NCI-H748 (cell line): ENCODE data around the gene WDR17.

Experiments
- DNase-seq: peaks from one replicate; lab custom pipeline; 2025; ENCODE audit not compliant: unreplicated experiment; lab: John Stamatoyannopoulos, UW

WDR17 gene

DNA sequence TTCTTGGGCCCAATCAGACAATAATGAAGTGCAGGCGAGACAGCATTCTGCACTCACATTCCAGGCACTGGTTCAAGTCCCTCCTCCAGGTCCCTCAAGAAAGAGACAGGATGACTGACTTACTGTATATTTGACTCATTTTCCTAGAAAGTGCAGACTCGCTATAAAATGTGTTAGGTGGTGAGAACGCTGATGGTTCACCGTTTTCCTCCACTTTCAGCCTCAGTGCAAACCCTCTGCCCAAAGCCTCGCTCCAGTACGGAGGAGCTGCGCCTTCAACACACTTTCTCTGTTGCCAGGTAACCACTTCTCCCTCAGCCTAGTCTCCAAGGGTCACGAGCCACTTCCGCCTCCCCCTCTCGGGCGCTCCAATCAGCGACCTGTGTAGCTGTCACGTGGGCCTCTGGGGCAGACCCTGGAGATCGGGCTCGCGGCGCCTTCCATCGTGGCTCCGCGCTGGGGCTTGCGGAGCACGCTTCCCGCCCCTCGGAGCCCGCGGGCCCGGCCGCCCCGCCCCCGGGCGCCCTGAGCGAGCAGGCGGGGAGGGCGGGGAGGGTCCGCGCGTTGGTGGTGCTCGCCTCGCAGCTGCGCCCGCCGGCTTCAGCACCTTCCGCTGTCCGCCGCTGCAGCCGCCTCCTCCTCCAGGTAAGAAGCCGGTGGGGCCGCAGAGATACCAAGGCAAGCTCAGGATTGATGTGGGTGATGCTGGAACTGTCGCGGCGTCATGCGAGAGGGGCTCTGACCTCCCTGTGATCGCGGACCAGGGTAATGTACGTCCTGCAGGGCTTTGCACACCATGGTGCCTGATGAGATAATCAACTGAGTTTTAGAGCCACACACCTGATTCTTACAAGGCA, at the start of gene WDR17:
Gene WDR17 (plus strand): TSS at position 407 of the 857 bp plus-strand sequence. CDS start 45,740 bp downstream, outside the sequence.
- peak; percentile 99 for DNase-seq

DNA sequence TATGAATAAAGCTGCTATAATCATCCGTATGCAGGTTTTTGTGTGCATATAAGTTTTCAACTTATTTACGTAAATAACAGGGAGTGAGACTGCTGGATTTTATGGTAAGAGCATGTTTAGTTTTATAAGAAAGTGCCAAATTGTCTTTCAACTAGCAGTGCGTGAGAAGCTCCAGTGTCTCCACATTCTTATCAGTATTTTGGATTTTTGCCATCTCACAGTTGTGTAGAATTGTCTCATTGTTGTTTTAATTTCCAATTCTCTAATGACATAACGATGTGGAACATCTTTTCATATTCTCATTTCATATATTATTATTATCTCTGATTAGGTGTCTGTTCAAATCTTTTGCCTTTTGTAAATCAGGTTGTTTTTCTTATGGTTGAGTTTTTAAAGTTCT, 49.0 kb upstream of the WDR17 start:
- no peak for DNase-seq

DNA sequence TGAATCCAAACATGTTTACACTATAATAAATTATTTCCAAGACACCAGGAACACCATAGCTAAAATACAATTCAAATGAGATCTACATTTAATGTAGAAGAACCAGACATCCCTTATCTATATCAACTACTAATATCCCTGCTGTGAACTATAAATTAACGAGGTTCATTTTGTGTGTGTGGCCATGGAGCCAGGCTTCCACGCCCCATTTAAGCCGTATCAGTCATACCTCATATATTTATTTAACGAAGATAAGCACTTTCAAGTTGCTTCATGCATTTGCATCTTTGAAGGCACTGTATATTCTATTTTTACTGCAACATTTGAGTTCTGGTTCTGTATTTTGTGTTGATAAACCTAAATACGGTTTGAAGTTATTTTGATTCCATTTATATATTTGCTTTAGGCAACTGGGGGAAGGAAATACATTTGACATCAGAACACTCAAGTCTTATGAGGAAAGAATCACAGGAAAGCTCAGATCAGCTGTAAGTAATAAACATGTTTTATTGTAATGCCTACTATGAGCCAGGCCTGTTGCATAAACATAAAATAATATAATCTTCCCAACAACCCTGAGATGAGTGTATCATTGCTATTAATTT, 45.1 kb upstream of the WDR17 start:
- DNase-seq = no peak

DNA sequence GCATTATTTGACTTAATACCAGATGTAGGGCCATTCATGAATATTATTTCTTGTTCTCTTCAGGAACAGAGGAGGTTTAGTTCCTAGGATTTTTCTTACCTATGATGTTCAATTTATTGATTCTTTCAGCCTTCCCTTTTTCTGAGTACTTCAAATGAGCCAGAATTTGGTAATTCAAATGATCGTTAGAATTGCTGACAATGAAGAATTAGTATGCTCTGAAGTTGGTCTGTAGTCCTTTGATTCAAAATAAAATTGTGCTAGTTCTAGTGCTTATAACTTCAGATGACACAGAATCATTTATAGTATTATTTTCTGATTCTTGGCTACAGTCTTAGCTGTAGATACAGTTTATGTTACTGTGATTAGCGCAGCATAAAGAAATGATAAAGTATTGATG, 35.2 kb upstream of the WDR17 start:
- DNase-seq = no peak

DNA sequence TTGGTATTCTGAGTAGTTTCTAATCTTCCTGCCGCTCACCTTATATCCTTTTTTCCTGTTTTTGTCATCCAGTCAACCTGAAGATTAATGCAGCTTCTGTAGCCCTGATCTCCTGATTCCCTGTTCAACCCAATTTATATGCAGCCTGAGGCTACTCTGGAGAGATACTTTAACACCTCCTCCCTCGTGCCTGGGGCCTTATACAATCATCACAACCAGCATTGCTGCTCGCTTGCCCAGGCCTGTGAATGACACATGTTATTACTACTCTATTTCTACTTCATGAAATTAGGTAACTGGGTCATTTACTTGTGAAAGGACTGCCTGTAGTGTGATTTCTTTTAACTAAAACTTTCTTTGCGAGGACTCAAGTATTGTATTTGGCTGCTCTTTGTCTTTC, 33.7 kb upstream of the WDR17 start:
- DNase-seq = no peak

DNA sequence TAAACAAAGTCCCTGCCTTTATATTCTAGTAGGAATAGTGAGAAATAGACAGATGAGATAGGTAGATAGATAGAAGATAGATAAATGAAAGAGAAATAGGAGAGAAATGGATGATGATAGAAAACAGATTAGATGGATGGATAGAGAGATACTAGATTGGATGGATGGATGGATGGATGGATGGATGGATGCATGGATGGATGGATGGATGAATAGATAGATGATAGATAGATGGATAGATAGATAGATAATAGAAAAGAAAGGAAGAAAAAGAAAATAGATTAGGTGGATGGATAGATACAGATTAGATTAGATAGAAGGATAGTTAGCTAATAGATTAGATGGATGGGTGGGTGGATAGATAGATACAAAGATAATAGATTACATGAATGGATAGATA, 33.2 kb upstream of the WDR17 start:
- DNase-seq = no peak

DNA sequence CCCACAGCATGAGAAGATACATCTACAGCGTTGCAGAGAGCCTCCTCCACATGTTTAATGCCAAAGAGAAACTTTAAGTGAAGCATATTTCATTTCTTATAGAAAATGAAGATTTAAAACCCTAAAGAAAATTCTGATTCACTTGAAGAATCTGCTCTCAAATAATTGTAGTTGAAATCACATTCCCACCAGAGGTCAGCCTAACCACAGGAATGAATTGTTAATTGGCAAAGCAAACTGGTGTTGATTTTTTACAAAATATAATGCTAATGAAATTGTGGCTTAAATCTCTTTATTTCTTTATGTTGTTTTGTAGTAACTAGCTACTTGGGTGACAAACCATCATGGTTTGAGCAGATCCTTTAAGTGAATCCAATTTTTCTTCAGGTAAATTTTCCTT, 31.1 kb upstream of the WDR17 start:
- DNase-seq = peak; percentile 23

DNA sequence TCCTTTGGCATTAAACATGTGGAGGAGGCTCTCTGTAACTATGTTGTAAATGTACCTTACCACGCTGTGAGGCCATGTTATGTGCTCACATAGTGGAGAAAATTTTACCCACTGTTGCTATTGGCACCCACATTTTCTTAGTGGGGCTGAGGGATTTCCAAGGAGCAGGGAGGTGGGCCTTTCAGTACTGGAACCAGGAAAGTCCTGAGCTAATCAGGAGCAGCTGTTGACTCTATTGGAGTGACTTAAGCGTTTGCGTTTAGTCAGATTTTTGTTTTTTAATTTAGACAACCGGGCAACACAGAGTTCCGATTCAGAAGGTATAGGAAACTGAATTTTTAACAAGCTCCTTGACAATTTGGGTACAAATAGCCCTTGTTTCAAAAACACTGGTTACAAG, 30.7 kb upstream of the WDR17 start:
- DNase-seq = no peak

DNA sequence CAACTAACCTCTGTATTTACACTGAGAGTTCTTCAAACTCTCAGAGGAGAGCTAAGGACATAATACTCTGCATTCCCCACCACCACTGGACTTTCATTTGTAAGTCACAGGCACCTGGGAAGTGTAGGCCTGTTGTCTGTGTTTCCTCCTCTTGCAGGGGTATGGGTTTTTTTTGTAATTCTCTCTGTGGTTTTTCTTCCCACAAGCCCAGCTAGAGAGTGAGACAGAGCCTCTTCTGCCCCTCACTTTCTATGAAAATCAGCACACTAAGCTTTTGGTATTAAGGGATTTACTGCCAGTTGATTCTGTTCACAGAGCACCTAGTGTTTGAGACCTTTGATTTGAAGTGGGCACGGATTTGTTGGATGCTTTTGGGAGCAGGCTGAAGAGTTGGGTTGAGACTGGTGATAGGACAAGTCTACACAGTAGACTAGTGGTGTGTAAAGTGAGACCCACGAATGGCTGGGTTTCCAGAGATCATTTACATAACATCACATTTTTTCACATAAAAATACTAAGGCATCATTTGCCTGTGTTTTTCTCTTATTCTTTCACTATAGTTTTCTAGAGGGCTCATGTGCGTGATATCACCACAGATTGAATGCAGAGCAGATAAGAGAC, 28.9 kb upstream of the WDR17 start:
- DNase-seq = no peak

DNA sequence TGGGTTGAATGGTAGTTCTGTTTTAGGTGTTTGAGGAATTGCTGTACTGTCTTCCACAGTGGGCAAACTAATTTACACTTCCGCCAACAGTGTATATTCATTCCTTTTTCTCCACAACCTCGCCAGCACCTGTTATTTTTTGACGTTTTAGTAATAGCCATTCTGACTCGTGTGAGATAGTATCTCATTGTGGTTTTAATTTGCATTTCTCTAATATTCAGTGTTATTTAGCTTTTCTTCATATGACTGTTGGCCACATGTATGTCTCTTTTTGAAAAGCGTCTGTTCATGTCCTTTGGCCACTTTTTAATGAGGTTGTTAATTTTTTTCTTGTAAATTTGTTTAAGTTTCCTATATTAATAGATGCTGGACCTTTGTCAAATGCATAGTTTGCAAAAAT, 26.9 kb upstream of the WDR17 start:
- no peak for DNase-seq

DNA sequence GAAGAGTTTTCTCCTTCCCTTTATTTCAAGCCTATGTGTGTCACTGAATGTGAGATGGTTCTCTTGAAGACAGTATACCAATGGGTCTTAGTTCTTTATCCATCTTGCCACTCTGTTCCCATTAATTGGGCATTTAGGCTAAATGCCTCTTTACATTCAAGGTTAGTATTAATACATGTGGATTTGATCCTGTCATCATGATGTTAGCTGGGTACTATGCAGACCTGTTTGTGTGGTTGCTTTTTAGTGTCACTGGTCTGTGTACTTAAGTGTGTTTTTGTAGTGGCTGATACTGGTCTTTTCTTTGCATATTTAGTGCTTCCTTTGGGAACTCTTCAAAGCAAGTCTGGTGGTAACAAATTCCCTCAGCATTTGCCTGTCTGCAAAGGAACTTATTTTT, 23.4 kb upstream of the WDR17 start:
- no peak for DNase-seq

DNA sequence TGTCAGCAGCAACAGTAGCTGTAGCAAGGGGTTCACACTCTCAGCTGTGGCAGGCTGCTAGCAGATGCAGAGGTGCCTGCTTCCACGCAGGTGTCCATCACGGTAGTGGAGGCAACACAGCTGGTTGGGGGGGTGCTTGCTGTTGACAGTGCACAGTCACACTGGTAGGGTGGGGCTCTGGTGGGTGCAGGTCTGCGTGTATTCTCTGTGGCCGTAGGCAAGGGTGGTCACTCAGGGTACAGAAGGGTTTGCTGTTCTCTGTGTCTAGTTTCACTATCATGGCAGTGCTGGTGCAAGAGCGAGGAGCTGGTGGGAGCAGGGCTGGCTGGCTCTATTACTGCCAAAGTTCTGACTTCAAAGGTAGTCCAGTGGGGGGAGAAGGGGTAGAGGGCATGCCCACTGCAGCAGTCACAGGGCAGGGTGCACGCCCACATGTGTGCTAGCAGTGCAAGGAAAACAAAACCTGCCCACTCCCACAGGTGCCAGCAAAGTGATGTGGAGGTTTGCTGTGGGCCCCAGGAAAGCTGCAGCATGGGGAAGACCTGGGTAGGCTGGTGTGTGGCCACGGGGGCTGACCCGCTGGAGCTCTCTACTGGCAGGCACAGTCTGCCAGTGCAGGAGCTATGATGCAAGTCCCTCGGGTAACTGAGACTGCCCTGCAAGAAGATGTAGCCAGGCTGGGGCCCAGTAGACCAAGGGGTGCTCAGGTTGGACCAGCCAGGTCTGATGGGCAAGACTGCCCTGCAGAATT, 21.6 kb upstream of the WDR17 start:
- no peak for DNase-seq

DNA sequence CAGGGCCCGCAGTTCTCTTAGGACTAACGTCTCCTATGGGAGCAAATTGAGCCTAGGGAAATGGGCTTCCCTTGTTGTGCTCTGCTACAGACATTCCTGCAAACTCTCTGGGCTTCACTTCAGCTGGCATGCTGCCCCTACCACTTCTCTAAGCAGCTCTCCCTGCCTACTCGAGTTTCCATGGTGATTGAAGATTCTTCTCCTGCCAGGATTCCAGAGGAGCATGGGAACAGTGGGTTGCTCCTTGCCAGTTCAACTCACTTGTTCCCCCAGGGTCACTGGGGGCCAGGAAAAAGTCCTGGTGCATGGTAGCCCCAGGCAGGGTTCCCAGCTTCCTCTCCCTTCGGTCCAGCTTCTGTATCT, 21.1 kb upstream of the WDR17 start:
- DNase-seq = no peak

DNA sequence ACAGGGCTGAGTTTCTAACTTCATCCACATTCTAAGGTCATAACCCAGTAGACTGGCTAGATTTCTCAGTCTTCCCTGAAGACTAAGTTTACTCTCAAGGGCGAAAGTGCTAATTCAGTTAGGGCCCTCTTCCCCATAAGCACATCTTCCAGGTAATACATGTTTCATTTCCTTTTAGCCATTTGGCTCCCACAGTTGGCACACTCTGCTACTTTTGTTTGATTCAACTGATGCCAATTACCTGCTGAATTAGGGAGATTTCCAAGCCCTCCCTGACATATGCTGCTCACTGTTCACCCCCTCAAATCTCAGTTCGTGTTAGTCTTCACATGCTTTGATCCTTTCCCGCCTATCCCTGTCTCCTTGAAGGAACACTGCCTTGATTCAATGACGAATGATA, 17.0 kb upstream of the WDR17 start:
- no peak for DNase-seq

DNA sequence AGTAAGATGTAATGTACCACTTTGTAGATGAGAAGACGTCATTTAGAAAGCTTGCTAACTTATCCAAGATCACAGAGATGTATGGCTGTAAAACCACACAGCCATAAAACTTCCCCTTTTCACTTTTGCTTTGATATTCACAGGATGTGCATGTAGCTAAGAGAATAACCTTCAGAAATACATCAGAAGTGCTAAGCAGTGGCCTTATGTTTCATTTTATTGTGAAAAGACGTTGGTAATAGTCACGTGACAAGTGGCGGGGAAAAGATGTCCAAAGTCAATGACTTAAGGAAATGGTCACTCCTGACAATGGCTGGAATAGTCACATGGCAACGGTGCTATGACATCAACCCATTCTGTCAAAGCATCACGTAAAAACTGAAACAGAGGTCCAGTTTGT, 12.9 kb upstream of the WDR17 start:
- no peak for DNase-seq

DNA sequence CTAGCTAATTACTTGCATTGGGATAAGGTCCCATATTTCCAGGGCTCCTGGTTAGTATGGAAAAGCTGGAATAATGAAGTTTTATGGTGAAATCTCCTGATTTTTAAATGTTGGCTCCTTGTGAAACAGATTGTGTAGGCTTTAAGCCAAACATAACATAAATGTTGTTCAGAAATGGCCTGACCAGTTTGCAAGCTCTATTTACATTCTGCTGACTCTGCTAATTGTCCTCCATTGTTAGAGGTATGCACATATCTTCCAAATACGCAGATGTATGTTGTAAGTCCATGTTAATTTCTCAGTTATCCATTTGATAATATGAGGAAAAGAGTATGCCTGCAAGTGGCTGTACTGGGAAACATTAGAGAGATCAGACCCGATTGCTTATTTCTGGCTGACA, 11.9 kb upstream of the WDR17 start:
- DNase-seq = no peak

DNA sequence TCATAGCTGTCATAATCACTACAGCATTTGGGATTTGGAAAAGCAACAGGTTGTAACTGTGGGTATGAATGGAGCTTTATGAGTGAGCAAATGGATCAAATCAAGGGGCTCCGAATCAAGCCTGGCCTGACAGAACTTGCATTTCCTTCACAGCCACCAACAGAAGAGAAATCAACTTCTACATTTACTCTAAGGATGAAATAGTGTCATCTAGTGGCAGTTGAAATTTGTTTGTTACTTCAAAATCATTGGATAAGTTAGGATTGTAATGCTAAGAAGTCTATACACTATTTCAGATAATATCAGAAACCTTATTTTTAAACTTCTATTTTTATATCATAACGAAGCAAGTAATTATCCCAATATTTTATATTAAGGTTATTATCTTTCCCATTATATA, 10.7 kb upstream of the WDR17 start:
- DNase-seq = no peak

DNA sequence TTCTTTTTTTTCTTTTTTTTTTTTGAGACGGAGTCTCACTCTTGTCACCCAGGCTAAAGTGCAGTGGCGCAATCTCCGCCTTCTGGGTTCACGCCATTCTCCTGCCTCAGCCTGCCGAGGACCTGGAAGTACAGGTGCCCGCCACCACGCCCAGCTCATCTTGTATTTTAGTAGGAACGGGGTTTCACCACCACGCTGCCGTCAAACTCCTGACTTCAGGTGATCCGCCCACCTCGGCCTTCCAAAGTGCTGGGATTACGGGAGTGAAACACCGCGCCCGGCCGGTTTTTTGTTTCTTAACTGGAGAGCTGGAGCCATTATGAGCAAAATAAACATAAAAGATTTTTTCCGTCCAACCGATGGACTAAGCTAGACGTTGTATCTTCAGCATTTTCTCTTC, 1.9 kb upstream of the WDR17 start:
- peak; percentile 75 for DNase-seq

DNA sequence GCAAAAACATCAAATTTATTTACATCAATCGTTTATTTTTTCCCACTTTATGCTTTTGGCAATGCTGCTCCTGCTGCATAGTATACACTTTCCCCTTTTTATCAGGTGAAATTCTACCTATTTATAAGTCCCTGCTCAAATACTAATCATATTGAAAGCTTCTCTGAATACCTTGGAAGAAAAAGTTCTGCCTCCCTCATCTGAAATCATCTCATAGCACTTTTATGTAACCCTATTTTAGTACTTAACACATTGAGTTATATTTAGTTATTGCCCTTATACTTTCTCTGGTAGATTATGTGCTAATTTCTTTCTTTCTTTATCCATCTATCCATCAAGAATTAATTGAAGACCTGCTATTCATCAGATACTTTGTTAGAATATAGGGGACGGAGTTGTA, 1.1 kb upstream of the WDR17 start:
- no peak for DNase-seq

DNA sequence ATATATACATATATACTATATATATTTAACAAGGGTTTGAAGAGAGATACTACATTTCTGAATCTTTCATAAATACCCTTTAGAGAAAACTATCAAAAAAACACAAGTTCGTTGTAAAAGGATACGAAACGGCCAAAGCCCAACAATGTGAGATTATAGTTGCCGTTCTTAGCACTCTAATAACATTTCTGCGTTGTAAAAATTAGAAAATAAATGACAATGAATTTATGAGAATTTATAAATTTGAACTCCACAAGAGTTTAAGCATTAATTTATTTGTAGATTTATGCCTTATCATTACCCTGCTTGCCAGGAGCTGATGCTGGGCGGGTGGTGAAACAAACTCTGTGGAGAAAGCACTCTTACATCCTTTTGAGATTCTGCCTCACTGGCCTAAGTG, 1.1 kb downstream of the WDR17 start:
- DNase-seq = peak; percentile 14

DNA sequence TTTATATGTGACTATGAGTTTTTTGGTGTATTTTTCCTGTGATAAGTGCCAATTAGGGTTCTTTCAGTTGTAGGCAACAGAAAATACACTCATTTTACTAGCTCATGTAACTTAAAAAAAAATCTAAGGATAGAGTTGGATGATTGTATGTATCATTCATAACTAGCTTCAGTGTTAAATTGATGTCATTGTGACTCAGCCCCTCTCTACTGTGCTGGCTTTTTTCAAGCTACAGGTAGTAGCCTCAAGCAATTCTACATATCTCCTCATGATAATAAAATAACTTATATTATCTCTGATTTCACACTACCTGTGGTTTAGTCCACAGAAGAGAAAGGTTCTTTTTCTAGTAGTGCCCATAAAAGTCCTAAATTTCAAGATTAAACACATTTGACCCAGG, 11.9 kb downstream of the WDR17 start:
- DNase-seq = no peak

DNA sequence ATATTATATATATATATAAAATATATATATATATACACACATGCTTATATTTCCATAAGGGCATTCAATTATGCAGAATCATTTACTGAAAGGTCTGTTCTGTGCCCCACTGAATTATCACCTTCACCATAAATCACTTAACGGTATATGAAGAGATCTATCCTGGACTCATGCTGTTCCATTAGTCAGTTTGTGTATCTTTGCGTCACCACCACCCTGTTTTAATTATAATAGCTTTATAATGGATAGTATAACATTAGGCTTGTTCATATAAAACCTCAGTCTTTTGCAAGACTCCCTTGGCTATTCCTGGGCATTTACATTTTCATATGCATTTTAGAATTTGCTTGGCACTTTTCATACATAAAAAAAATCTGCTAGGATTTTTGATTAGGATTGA, 19.1 kb downstream of the WDR17 start:
- peak; percentile 83 for DNase-seq
